ENCODE measurements around the gene TMEM63A.

DNA sequence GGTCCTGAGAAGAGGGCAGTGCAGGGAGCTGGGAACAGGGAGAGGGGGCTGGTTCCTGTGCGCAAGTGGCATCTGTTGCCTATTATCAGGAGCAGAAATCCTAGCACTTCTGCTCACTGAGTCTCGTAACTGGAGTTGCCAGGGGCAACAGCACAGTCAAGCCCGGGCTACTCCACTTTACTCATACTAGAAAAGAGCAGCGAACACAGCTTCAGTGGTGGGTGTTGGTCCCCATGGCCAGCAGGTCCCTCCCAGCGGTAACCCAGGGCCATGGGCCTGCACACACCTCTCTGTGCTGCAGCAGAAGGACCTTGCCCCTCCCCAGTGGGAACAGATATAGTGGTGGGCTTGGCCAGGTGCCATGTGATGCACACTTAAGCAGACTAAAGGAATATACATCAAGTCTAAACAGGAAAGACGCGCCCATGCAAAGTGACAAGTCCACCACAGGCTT is 33.4 kb upstream of the TMEM63A start:
- TF ChIP-seq, protein P1, sequence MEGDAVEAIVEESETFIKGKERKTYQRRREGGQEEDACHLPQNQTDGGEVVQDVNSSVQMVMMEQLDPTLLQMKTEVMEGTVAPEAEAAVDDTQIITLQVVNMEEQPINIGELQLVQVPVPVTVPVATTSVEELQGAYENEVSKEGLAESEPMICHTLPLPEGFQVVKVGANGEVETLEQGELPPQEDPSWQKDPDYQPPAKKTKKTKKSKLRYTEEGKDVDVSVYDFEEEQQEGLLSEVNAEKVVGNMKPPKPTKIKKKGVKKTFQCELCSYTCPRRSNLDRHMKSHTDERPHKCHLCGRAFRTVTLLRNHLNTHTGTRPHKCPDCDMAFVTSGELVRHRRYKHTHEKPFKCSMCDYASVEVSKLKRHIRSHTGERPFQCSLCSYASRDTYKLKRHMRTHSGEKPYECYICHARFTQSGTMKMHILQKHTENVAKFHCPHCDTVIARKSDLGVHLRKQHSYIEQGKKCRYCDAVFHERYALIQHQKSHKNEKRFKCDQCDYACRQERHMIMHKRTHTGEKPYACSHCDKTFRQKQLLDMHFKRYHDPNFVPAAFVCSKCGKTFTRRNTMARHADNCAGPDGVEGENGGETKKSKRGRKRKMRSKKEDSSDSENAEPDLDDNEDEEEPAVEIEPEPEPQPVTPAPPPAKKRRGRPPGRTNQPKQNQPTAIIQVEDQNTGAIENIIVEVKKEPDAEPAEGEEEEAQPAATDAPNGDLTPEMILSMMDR (IDR thresholded peaks at IDR 0.05; ENCODE audit: borderline replicate concordance, extremely low read depth, low read length, poor library complexity, severe bottlenecking) = no peak
- no peak for TF ChIP-seq EZH2 (IDR thresholded peaks at IDR 0.05; ENCODE audit: borderline replicate concordance, low read depth, low read length, severe bottlenecking)

Measured in DND-41 (cell line).